ENCODE measurements around the gene FNBP1.
"Not testable (repeated sequence)": the region's sequence is repeated elsewhere in the genome, so short reads cannot be mapped to it uniquely, and the experiment has no call there.

Gene FNBP1

DNA sequence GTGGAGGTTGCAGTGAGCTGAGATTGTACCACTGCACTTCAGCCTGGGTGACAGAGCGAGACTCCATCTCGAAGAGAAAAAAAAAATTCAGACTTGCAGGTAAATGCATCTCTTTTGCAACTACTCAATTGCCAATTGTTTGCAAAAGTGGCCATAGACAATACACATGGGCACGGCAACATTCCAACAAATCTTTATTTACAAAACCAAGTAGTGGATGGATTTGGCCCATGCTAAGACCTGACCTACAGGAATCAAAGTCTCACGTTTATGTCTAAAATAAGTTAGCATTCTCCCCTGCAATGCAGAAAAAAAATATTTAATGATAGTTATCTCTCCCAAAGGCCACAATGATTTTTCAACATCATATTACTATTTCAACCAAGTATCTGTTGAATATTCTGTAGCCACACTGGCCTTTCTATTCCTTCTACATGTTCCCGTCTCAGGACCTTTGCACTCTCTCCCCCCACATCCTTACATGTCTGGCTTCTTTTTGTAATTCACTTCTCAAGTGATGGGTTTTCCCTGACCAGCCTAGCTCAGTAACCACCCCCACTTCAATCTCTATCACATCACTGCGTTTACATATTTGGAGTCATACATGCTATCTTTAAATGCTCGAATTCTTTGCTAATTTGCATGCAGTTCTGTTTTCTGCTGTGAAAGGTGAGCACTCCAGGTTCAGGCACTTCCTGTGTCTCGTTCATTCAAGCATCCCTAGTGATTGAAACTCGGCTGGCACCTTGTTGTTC is 54.2 kb downstream of the FNBP1 start:
- TF ChIP-seq ZFX (IDR thresholded peaks at IDR 0.05) = no peak
- TF ChIP-seq, protein P1, sequence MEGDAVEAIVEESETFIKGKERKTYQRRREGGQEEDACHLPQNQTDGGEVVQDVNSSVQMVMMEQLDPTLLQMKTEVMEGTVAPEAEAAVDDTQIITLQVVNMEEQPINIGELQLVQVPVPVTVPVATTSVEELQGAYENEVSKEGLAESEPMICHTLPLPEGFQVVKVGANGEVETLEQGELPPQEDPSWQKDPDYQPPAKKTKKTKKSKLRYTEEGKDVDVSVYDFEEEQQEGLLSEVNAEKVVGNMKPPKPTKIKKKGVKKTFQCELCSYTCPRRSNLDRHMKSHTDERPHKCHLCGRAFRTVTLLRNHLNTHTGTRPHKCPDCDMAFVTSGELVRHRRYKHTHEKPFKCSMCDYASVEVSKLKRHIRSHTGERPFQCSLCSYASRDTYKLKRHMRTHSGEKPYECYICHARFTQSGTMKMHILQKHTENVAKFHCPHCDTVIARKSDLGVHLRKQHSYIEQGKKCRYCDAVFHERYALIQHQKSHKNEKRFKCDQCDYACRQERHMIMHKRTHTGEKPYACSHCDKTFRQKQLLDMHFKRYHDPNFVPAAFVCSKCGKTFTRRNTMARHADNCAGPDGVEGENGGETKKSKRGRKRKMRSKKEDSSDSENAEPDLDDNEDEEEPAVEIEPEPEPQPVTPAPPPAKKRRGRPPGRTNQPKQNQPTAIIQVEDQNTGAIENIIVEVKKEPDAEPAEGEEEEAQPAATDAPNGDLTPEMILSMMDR (conservative IDR thresholded peaks at IDR 0.05) = no peak
- no peak overlapping the region for H3K27ac ChIP-seq

DNA sequence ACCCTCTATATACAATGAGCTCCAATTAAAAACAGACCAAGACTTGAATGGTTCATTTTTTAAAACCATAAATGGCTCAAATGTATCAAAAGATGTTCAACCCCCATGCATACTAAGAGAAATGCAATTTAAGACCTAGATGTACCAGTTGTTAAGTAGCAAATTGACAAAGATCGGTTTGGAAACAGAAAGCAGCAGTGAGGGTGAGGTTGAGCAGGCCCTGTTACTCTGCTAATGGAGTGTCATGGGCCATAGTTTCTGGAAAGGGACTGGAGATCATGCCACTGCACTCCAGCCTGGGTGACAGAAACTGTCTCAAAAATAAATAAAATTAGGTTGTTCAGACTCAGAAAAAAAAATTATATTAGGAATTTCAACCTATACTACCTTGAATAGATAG is 55.0 kb downstream of the FNBP1 start:
- no peak overlapping the region for H3K27ac ChIP-seq
- TF ChIP-seq, protein P1 (conservative IDR thresholded peaks at IDR 0.05) = no peak
- no peak for TF ChIP-seq ZFX (IDR thresholded peaks at IDR 0.05)

DNA sequence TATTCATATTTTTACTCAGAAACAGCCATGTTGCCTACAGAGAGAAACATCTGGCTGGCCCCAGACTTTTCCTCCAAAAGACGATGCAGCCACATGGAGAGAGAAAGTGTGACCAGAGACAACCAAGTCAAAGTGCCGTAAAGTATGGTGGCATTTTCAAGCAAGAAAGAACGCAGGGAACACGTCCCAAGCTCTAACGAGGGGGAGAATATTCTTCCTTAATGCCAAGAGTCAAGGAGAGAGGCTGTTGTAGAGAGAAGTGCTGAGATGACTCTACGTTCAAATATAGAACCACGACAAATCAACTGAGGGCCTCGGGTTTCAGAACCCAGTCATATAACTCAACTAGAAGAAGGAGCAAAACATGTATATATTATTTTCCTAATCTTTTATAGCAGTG is 55.9 kb downstream of the FNBP1 start:
- no peak for TF ChIP-seq ZFX (IDR thresholded peaks at IDR 0.05)
- TF ChIP-seq, protein P1 (conservative IDR thresholded peaks at IDR 0.05) = no peak
- H3K27ac ChIP-seq = no peak overlapping the region

DNA sequence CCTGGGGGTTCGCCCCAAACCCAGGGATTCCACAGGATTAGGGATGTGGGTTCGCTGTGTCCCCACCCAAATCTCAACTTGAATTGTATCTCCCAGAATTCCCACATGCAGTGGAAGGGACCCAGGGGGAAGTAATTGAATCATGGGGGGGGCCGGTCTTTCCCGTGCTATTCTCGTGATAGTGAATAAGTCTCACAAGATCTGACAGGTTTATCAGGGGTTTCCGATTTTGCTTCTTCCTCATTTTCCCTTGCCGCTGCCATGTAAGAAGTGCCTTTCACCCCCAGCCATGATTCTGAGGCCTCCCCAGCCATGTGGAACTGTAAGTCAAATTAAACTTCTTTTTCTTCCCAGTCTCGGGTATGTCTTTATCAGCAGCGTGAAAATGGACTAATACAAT is 58.4 kb downstream of the FNBP1 start:
- not testable (repeated sequence) for H3K27ac ChIP-seq

DNA sequence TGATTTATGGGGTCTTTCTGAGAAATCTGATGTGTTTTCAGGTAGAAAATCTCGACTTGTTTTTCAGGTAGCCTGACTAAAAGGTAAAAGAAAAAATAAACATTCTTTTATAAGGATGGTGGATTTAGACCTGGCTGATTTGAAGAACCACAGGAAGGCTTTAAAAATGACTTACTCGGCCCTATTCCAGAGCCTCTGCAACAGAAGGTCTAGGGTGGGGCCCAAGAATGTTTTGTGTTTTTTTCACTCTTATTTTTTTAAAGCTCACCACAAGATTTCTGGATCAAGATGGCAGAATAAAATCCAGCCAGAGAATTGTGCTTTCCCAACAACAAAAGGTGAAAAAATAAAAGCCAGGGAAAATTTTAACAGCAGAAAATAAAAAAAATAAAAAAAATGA is 59.1 kb downstream of the FNBP1 start:
- no peak for TF ChIP-seq ZFX (IDR thresholded peaks at IDR 0.05)
- TF ChIP-seq, protein P1 (conservative IDR thresholded peaks at IDR 0.05) = no peak
- H3K27ac ChIP-seq = no peak overlapping the region

DNA sequence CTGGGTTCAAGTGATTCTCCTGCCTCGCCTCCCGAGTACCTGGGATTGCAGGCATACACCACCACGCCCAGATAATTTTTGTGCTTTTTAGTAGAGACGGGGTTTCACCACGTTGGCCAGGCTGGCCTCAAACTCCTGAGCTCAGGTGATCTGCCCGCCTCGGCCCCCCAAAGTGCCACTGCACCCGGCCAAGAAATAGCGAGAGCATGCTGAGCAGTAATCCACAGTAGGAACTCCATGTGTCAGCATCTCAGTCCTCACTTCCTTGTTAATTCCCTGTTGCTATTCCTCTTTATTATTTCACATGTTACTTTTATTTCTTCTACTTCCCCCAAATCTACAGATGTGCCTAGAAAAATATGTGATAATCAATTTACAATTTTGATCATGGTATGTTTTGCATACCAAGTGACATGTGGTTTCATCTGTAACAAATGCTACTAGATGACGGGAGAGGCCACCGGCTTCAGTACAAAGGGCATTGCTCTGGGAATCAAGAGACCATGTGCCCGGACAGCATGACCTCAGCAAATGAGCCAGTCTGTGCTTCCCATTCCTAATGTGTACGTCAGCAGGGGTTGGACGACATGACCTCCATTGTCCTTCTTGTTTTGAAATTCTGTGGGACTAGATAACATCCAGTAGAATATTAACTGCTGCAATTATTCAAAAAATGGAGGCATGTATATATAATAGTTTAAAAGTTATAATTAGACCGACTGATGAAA is 61.6 kb downstream of the FNBP1 start:
- no peak overlapping the region for H3K27ac ChIP-seq

DNA sequence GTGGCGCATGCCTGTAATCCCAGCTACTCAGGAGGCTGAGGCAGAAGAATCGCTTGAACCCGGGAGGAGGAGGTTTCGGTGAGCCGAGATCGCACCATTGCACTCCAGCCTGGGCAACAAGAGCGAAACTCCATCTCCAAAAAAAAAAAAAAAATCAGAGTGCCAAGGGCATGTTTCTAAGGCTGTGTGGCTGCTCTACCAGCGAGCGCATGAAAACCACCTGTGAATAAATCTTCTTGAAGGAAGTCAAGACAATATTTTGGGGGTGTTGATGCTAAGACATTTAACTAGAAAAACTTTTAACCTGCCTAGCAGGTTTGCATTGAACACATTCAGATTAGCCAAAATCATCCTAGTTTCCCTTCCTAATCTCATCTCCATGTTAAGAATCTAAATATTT is 62.8 kb downstream of the FNBP1 start:
- not testable (repeated sequence) for H3K27ac ChIP-seq

More for the DNA sequence above, 61.6 kb downstream of the FNBP1 start:
- TF ChIP-seq, protein P1 (conservative IDR thresholded peaks at IDR 0.05) = no peak
- TF ChIP-seq ZFX (IDR thresholded peaks at IDR 0.05) = no peak

DNA sequence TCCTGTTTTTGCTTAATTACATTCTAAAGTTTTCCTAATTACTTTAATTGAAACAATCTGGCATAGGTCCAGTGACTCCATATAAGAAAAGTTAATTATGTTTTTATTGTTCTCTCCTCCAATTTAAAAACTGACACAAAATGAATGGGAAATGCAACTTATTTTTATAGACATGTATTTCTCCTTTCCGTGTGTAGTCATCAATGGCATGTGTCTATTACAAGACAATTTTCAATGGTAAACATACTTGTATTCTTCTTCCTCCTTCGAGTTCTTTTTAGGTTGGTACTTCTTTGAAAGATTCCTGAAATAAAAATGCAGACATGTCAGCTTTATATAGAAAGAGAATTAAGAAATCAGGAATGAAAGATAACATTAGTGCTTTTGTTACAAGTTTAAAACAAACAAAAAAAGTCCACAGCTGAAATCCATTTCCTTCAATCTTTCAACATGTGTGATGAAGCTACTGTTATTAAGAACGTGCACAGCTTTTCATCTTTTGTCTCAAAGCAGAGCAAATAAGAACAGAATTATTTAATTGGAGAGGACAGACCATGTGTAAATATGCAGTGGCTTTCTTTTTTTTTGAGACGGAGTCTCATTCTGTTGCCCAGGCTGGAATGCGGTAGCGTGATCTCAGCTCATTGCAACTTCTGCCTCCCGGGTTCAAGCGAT is 63.8 kb downstream of the FNBP1 start:
- TF ChIP-seq ZFX (IDR thresholded peaks at IDR 0.05) = no peak
- TF ChIP-seq, protein P1 (conservative IDR thresholded peaks at IDR 0.05) = no peak

More for the DNA sequence above, 63.8 kb downstream of the FNBP1 start:
- H3K27ac ChIP-seq = no peak overlapping the region
